ENCODE data around the gene CCDC116. TPM values are rescaled to one million over a fixed set of nuclear protein-coding genes. Genes with fewer than 3 reads are reported as not detected.

Gene CCDC116
- total and polyA plus RNA-seq, 4 donors, result 0.37 to 0.74 (median 0.72) TPM

GRCh38 chr22:21591695-21592094 lies 40.9 kb upstream of the CCDC116 start:
- Histone ChIP-seq H3K9ac (ENCODE audit: insufficient read depth in 1 of 2, low read length in 2 of 2) (no peak overlapping the region), H3K4me1 (ENCODE audit: control insufficient read depth in 5 of 5, insufficient read depth in 5 of 5, low read length in 5 of 5) (peaks cover 0 to 17% (median 13%) of the 10 kb centered on the region in 5 donors)
- WGBS, 2 donors, result 55 to 56% methylated on average over 9 of the region's 9 CpGs

DNA sequence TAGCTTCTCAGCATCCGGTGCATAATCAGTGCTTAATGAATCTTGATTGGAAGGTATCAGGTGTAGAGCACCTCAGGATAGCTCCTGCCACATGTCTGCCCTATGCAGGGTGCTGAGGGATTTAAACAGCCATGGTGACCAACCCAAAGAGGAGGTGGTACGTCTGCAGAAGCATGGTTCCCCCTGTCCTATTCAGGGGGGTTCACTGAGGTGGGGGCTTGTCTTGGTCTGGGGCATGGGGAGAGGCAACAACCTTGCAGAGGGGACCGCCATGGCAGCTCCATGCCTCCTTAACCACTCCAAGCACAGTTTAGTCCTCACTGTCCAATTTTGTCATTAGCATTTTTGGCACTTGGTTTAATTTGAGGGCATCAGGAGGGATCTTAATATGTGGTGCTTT lies 40.1 kb upstream of the CCDC116 start:
- ATAC-seq (ENCODE audit: insufficient read depth, low FRiP score), result no peak
- H3K4me3 ChIP-seq, result no peak overlapping the region
- no peak for DNase-seq
- peaks cover 0 to 25% (median 9%) of the 10 kb centered on the region in 4 donors for H3K36me3 ChIP-seq (ENCODE audit: control insufficient read depth in 4 of 4, insufficient read depth in 4 of 4, low read length in 4 of 4)
- no peak for TF ChIP-seq CTCF (IDR thresholded peaks at IDR 0.05; ENCODE audit: control extremely low read depth, extremely low read depth)
- H3K9ac ChIP-seq (ENCODE audit: insufficient read depth in 1 of 2, low read length in 2 of 2), result no peak overlapping the region
- no peak overlapping the region for H3K27ac ChIP-seq (ENCODE audit: low read depth in 1 of 2, low read length in 1 of 2)
- H3K4me1 ChIP-seq (ENCODE audit: control insufficient read depth in 5 of 5, insufficient read depth in 5 of 5, low read length in 5 of 5), result peaks cover 0 to 17% (median 12%) of the 10 kb centered on the region in 5 donors
- WGBS, 2 donors, result 85 to 90% methylated on average over 3 of the region's 3 CpGs
- no peaks in the 10 kb centered on the region for H3K27me3 ChIP-seq (ENCODE audit: control insufficient read depth in 3 of 3, insufficient read depth in 3 of 3, low read length in 2 of 3)
- no peaks in the 10 kb centered on the region for H3K9me3 ChIP-seq (ENCODE audit: control insufficient read depth in 4 of 4, insufficient read depth in 3 of 4, low read length in 3 of 4)

More at GRCh38 chr22:21591695-21592094, 40.9 kb upstream of the CCDC116 start:
- Histone ChIP-seq H3K36me3 (ENCODE audit: control insufficient read depth in 4 of 4, insufficient read depth in 4 of 4, low read length in 4 of 4) (peaks cover 0 to 25% (median 9%) of the 10 kb centered on the region in 4 donors), H3K27me3 (ENCODE audit: control insufficient read depth in 3 of 3, insufficient read depth in 3 of 3, low read length in 2 of 3) (no peaks in the 10 kb centered on the region), H3K9me3 (ENCODE audit: control insufficient read depth in 4 of 4, insufficient read depth in 3 of 4, low read length in 3 of 4) (no peaks in the 10 kb centered on the region), H3K27ac (ENCODE audit: low read depth in 1 of 2, low read length in 1 of 2) (no peak overlapping the region), H3K4me3 (no peak overlapping the region)
- ATAC-seq (ENCODE audit: insufficient read depth, low FRiP score) (no peak), DNase-seq (peak in 1 of 3 donors; percentile 18)
- TF ChIP-seq CTCF (IDR thresholded peaks at IDR 0.05; ENCODE audit: control extremely low read depth, extremely low read depth), result no peak

- Histone ChIP-seq H3K4me1 (ENCODE audit: control insufficient read depth in 5 of 5, insufficient read depth in 5 of 5, low read length in 5 of 5) (peaks cover 0 to 17% (median 10%) of the 10 kb centered on the region in 5 donors), H3K9me3 (ENCODE audit: control insufficient read depth in 4 of 4, insufficient read depth in 3 of 4, low read length in 3 of 4) (no peaks in the 10 kb centered on the region), H3K9ac (ENCODE audit: insufficient read depth in 1 of 2, low read length in 2 of 2) (no peak overlapping the region), H3K4me3 (no peak overlapping the region), H3K27ac (ENCODE audit: low read depth in 1 of 2, low read length in 1 of 2) (no peak overlapping the region), H3K36me3 (ENCODE audit: control insufficient read depth in 4 of 4, insufficient read depth in 4 of 4, low read length in 4 of 4) (peaks cover 0 to 24% (median 9%) of the 10 kb centered on the region in 4 donors), H3K27me3 (ENCODE audit: control insufficient read depth in 3 of 3, insufficient read depth in 3 of 3, low read length in 2 of 3) (no peaks in the 10 kb centered on the region)
- TF ChIP-seq CTCF (IDR thresholded peaks at IDR 0.05; ENCODE audit: control extremely low read depth, extremely low read depth), result no peak
- no peak for ATAC-seq (ENCODE audit: insufficient read depth, low FRiP score)
- 79 to 84% methylated on average over 11 of the region's 11 CpGs for WGBS, 2 donors
- DNase-seq, result no peak
Measured at GRCh38 chr22:21593406-21594232, 38.9 kb upstream of the CCDC116 start.
